ENCODE measurements around the gene CADPS2. TPM values are rescaled to one million over a fixed set of nuclear protein-coding genes. Genes with fewer than 3 reads are reported as not detected.

Gene CADPS2
- total RNA-seq, 4 donors from 2014 or later = 27.3 to 154 (median 114) TPM

GRCh38 chr7:122588621-122589020 lies 297.6 kb downstream of the CADPS2 start:
- Histone ChIP-seq H3K27me3 (no peaks in the 10 kb centered on the region), H3K4me1 (no peaks in the 10 kb centered on the region), H3K27ac (replicated peaks in 1 of 4) (no peak overlapping the region), H3K9me3 (no peaks in the 10 kb centered on the region), H3K36me3 (no peaks in the 10 kb centered on the region), H3K4me3 (no peak overlapping the region)
- 93% methylated on average over 1 of the region's 1 CpG for WGBS
- intact Hi-C loops (cut with DNase I) = no loop called here
- DNase-seq (ENCODE audit: extremely low spot score) = no peak
- TF ChIP-seq POLR2A (IDR thresholded peaks at IDR 0.05; ENCODE audit: low read depth) = no peak
- no peak for TF ChIP-seq POLR2AphosphoS5 (IDR thresholded peaks at IDR 0.05)
- TF ChIP-seq EP300 (IDR thresholded peaks at IDR 0.05) = no peak
- no peak for TF ChIP-seq CTCF (IDR thresholded peaks at IDR 0.05)

GRCh38 chr7:122584676-122585251 lies 301.5 kb downstream of the CADPS2 start:
- no peak overlapping the region for H3K4me3 ChIP-seq
- no peak for TF ChIP-seq EP300 (IDR thresholded peaks at IDR 0.05)
- no peak for TF ChIP-seq POLR2A (IDR thresholded peaks at IDR 0.05; ENCODE audit: low read depth)
- TF ChIP-seq CTCF (IDR thresholded peaks at IDR 0.05) = no peak
- TF ChIP-seq POLR2AphosphoS5 (IDR thresholded peaks at IDR 0.05) = no peak
- no peak for DNase-seq (ENCODE audit: extremely low spot score)
- peaks cover 0 to 12% (median 6%) of the 10 kb centered on the region in 4 donors for H3K36me3 ChIP-seq
- H3K27ac ChIP-seq (replicated peaks in 1 of 4) = no peak overlapping the region
- H3K4me1 ChIP-seq = no peaks in the 10 kb centered on the region
- H3K9me3 ChIP-seq = no peaks in the 10 kb centered on the region
- intact Hi-C loops (cut with DNase I) = no loop called here
- H3K27me3 ChIP-seq = no peaks in the 10 kb centered on the region
- 80% methylated on average over 3 of the region's 3 CpGs for whole genome bisulfite sequencing

- no peak for TF ChIP-seq POLR2AphosphoS5 (IDR thresholded peaks at IDR 0.05)
- TF ChIP-seq POLR2A (IDR thresholded peaks at IDR 0.05; ENCODE audit: low read depth) = no peak
- TF ChIP-seq CTCF (IDR thresholded peaks at IDR 0.05) = no peak
- 89% methylated on average over 2 of the region's 2 CpGs for WGBS
- no peak overlapping the region for H3K27ac ChIP-seq (replicated peaks in 1 of 4)
These were observed 307.9 kb downstream of the CADPS2 start for GRCh38 chr7:122578350-122578749.

GRCh38 chr7:122577449-122578003 lies 308.7 kb downstream of the CADPS2 start:
- Histone ChIP-seq H3K4me1 (no peaks in the 10 kb centered on the region), H3K27me3 (no peaks in the 10 kb centered on the region), H3K27ac (replicated peaks in 1 of 4) (no peak overlapping the region), H3K4me3 (no peak overlapping the region), H3K36me3 (peaks cover 0 to 34% (median 10%) of the 10 kb centered on the region in 4 donors), H3K9me3 (no peaks in the 10 kb centered on the region)
- 82% methylated on average over 4 of the region's 4 CpGs for WGBS
- TF ChIP-seq POLR2AphosphoS5 (IDR thresholded peaks at IDR 0.05) (no peak), CTCF (IDR thresholded peaks at IDR 0.05) (no peak), EP300 (IDR thresholded peaks at IDR 0.05) (no peak), POLR2A (IDR thresholded peaks at IDR 0.05; ENCODE audit: low read depth) (no peak)
- DNase-seq (ENCODE audit: extremely low spot score) = no peak
- intact Hi-C loops (cut with DNase I) = no loop called here

More at GRCh38 chr7:122578350-122578749, 307.9 kb downstream of the CADPS2 start:
- H3K27me3 ChIP-seq = no peaks in the 10 kb centered on the region
- DNase-seq (ENCODE audit: extremely low spot score) = no peak
- H3K4me1 ChIP-seq = no peaks in the 10 kb centered on the region
- H3K4me3 ChIP-seq = no peak overlapping the region
- intact Hi-C loops (cut with DNase I) = no loop called here
- H3K36me3 ChIP-seq = peaks cover 0 to 34% (median 10%) of the 10 kb centered on the region in 4 donors
- H3K9me3 ChIP-seq = no peaks in the 10 kb centered on the region
